ENCODE measurements around the gene KIF1A. TPM values are rescaled to one million over a fixed set of nuclear protein-coding genes. Genes with fewer than 3 reads are reported as not detected.

KIF1A gene
- polyA plus RNA-seq, 1 donor from 2014 or later: 63.4 TPM

DNA sequence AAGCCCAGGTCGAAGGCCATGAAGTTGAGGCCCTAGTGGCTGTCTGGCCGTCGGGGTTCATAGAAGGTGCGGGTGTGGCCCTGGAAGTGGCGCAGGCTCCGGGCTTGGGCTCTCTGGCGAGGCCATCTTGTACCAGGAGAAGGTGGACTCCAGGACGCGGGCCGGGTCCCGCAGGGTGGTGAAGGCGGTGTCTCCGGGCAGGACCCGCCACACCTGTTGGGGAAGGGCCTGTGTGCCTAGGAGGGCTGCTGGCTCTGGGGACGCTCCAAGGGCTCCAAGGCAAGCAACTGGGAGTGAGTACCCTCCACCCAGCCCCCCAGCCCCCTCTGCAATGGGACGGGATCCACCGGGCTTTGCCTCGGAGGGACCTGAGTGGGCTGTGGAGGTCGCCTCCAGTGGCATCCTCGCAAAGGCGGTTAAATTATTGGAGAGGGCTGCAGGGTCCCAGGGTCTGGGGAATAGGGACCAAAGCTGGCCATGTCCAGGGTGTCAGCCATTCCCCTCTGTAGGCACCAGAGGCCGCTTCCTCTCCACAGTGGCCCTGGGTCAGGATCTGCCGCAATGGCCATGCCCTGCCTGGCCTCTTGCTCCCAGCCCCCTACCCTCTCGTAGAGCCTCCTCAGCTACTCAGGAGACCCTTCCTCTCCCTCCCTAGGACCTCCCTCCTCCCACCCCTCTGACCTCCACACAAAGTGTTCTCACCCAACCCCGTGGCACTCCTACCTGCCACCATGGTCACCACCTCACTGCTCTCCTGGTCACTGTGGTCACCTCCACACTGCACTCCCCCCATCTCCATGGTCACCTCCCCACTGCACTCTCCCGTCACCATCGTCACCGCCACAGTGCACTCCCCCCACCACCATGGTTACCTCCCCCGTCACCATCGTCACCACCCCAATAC lies 118.0 kb downstream of the KIF1A start:
- no peak overlapping the region for H3K4me3 ChIP-seq (ENCODE audit: low read length)
- H3K9me3 ChIP-seq (ENCODE audit: low read length): no peaks in the 10 kb centered on the region
- H3K79me2 ChIP-seq (replicated peaks; ENCODE audit: insufficient read depth, low read length): no peaks in the 10 kb centered on the region
- no peak overlapping the region for H3K4me2 ChIP-seq (ENCODE audit: low read length)
- TF ChIP-seq RAD21 (conservative IDR thresholded peaks at IDR 0.05) (no peak), POLR2AphosphoS5 (IDR thresholded peaks at IDR 0.05) (no peak), EP300 (conservative IDR thresholded peaks at IDR 0.05; ENCODE audit: poor library complexity, severe bottlenecking) (no peak), MXI1 (conservative IDR thresholded peaks at IDR 0.05; ENCODE audit: poor library complexity, severe bottlenecking) (no peak), EZH2 (IDR thresholded peaks at IDR 0.05; ENCODE audit: borderline replicate concordance, insufficient read depth, low read length, poor library complexity, severe bottlenecking) (no peak), TAF1 (IDR thresholded peaks at IDR 0.05; ENCODE audit: low read depth) (no peak), SMC3 (conservative IDR thresholded peaks at IDR 0.05; ENCODE audit: poor library complexity) (no peak)
- TF ChIP-seq, protein P1, sequence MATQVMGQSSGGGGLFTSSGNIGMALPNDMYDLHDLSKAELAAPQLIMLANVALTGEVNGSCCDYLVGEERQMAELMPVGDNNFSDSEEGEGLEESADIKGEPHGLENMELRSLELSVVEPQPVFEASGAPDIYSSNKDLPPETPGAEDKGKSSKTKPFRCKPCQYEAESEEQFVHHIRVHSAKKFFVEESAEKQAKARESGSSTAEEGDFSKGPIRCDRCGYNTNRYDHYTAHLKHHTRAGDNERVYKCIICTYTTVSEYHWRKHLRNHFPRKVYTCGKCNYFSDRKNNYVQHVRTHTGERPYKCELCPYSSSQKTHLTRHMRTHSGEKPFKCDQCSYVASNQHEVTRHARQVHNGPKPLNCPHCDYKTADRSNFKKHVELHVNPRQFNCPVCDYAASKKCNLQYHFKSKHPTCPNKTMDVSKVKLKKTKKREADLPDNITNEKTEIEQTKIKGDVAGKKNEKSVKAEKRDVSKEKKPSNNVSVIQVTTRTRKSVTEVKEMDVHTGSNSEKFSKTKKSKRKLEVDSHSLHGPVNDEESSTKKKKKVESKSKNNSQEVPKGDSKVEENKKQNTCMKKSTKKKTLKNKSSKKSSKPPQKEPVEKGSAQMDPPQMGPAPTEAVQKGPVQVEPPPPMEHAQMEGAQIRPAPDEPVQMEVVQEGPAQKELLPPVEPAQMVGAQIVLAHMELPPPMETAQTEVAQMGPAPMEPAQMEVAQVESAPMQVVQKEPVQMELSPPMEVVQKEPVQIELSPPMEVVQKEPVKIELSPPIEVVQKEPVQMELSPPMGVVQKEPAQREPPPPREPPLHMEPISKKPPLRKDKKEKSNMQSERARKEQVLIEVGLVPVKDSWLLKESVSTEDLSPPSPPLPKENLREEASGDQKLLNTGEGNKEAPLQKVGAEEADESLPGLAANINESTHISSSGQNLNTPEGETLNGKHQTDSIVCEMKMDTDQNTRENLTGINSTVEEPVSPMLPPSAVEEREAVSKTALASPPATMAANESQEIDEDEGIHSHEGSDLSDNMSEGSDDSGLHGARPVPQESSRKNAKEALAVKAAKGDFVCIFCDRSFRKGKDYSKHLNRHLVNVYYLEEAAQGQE (IDR thresholded peaks at IDR 0.05; ENCODE audit: borderline replicate concordance): no peak
- TF ChIP-seq, protein P2, sequence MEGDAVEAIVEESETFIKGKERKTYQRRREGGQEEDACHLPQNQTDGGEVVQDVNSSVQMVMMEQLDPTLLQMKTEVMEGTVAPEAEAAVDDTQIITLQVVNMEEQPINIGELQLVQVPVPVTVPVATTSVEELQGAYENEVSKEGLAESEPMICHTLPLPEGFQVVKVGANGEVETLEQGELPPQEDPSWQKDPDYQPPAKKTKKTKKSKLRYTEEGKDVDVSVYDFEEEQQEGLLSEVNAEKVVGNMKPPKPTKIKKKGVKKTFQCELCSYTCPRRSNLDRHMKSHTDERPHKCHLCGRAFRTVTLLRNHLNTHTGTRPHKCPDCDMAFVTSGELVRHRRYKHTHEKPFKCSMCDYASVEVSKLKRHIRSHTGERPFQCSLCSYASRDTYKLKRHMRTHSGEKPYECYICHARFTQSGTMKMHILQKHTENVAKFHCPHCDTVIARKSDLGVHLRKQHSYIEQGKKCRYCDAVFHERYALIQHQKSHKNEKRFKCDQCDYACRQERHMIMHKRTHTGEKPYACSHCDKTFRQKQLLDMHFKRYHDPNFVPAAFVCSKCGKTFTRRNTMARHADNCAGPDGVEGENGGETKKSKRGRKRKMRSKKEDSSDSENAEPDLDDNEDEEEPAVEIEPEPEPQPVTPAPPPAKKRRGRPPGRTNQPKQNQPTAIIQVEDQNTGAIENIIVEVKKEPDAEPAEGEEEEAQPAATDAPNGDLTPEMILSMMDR (IDR thresholded peaks at IDR 0.05; ENCODE audit: poor library complexity, severe bottlenecking): no peak
- no peaks in the 10 kb centered on the region for H3F3A ChIP-seq (ENCODE audit: insufficient read depth, low read length, poor library complexity, severe bottlenecking)
- H3K27ac ChIP-seq (ENCODE audit: low read length): no peak overlapping the region
- no peaks in the 10 kb centered on the region for H3K36me3 ChIP-seq (ENCODE audit: insufficient read depth, low read length)
- no peak overlapping the region for H2AFZ ChIP-seq (ENCODE audit: low read depth, low read length)
- no peak overlapping the region for H3K9ac ChIP-seq (ENCODE audit: low read length)
- no peaks in the 10 kb centered on the region for H3K27me3 ChIP-seq (ENCODE audit: insufficient read depth, low read depth, low read length)
- no peaks in the 10 kb centered on the region for H4K20me1 ChIP-seq (ENCODE audit: insufficient read depth)
- no peaks in the 10 kb centered on the region for H3K9me2 ChIP-seq (ENCODE audit: insufficient read depth, low read length)

DNA sequence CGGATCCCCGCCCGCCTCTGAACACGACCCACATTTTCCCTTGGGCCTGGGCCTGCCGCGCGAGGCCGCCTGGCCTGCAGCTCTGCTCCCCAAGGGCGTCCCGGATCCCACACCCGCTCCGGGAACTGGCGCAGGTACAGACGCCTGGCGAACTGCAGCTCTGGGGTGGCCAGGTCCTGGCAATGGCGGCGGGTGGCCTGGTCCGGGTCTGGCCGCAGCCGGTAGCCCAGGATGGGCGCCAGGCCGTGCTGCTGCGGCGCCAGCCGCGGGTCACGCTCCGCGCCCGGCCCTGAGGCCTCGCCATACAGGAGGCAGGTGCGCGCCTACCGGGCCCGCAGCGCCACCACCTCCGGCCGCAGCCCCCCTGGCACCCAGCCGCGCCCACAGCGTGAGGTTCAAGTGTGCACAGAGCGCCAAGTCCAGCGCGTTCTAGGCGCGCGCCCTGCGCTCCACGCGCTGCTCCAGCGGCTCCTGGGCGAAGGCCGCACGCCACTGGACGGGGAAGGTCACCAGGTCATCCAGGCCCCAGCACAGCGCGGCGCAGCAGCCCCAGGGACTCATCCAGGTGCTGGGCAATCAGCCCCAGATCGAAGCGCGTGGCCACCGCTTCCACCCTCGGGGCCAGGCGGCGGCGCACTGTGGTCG lies 118.8 kb downstream of the KIF1A start:
- H3F3A ChIP-seq (ENCODE audit: insufficient read depth, low read length, poor library complexity, severe bottlenecking): no peaks in the 10 kb centered on the region
- H3K27ac ChIP-seq (ENCODE audit: low read length): no peak overlapping the region
- H3K27me3 ChIP-seq (ENCODE audit: insufficient read depth, low read depth, low read length): no peaks in the 10 kb centered on the region
- no peaks in the 10 kb centered on the region for H3K9me2 ChIP-seq (ENCODE audit: insufficient read depth, low read length)
- H2AFZ ChIP-seq (ENCODE audit: low read depth, low read length): no peak overlapping the region
- H4K20me1 ChIP-seq (ENCODE audit: insufficient read depth): no peaks in the 10 kb centered on the region
- H3K36me3 ChIP-seq (ENCODE audit: insufficient read depth, low read length): no peaks in the 10 kb centered on the region
- no peak overlapping the region for H3K4me3 ChIP-seq (ENCODE audit: low read length)
- no peaks in the 10 kb centered on the region for H3K9me3 ChIP-seq (ENCODE audit: low read length)
- no peak for TF ChIP-seq TAF1 (IDR thresholded peaks at IDR 0.05; ENCODE audit: low read depth)
- TF ChIP-seq, protein P2 (IDR thresholded peaks at IDR 0.05; ENCODE audit: poor library complexity, severe bottlenecking): no peak
- no peak for TF ChIP-seq POLR2AphosphoS5 (IDR thresholded peaks at IDR 0.05)
- TF ChIP-seq EZH2 (IDR thresholded peaks at IDR 0.05; ENCODE audit: borderline replicate concordance, insufficient read depth, low read length, poor library complexity, severe bottlenecking): no peak
- TF ChIP-seq SMC3 (conservative IDR thresholded peaks at IDR 0.05; ENCODE audit: poor library complexity): no peak
- no peak for TF ChIP-seq RAD21 (conservative IDR thresholded peaks at IDR 0.05)
- TF ChIP-seq EP300 (conservative IDR thresholded peaks at IDR 0.05; ENCODE audit: poor library complexity, severe bottlenecking): no peak
- TF ChIP-seq, protein P1 (IDR thresholded peaks at IDR 0.05; ENCODE audit: borderline replicate concordance): no peak
- no peak for TF ChIP-seq MXI1 (conservative IDR thresholded peaks at IDR 0.05; ENCODE audit: poor library complexity, severe bottlenecking)
- H3K79me2 ChIP-seq (replicated peaks; ENCODE audit: insufficient read depth, low read length): no peaks in the 10 kb centered on the region
- no peak overlapping the region for H3K9ac ChIP-seq (ENCODE audit: low read length)
- H3K4me2 ChIP-seq (ENCODE audit: low read length): no peak overlapping the region
